A549 (cell line): Measurements from ENCODE around the gene PRKCZ. TPM values are rescaled to one million over a fixed set of nuclear protein-coding genes. Genes with fewer than 3 reads are reported as not detected.

Source experiments
- ATAC-seq, 2 experiments: fragments of 200-7000 bp in 1 of 2; fragments of >200 bp in 1 of 2; cut with Nextera tagmentation in 1 of 2; cut with Tn5 transposase in 1 of 2; 3 replicates each; pipeline versions ENCODE4 v1.8.0 to v1.9.1; 2018 to 2020; ENCODE audit warnings: mild to moderate bottlenecking in 1 of 2, moderate library complexity in 1 of 2
- CTCF ChIA-PET: fragments of 300-600 bp; sonication (Branson Sonifier 250); formaldehyde crosslinking; extraction: SDS; loops from one replicate; lab custom pipeline; 2021; ENCODE audit warnings: antibody characterized with exemption, inconsistent platforms; lab: Yijun Ruan, JAX
- POLR2A ChIA-PET: fragments of 350-600 bp; formaldehyde crosslinking; extraction: SDS; loops from one replicate; lab custom pipeline; 2021; ENCODE audit warnings: antibody characterized with exemption, inconsistent platforms; lab: Yijun Ruan, JAX
- DNase-seq, 2 experiments: peaks; one replicate each; pipeline versions ENCODE4 v3.0.0 to v3.0.0-alpha.2; 2011 to 2016; ENCODE audit warnings: low read depth in 1 of 2, low spot score in 1 of 2
- FAIRE-seq: peaks from 2 replicates; lab custom pipeline; 2011; peaks lifted over from hg19 to GRCh38; lab: Jason Lieb, UNC
- H3K27ac ChIP-seq, 2 experiments: fragments of >200 bp; sonication (Bioruptor Twin); formaldehyde crosslinking; 3 replicates each; pipeline ENCODE4 v1.5.1; 2016 to 2017
- H3K4me1 ChIP-seq: fragments of >200 bp; sonication (Bioruptor Twin); formaldehyde crosslinking; 3 replicates; pipeline ENCODE4 v1.6.1; 2016
- H3K4me2 ChIP-seq: fragments of >200 bp; sonication (Bioruptor Twin); formaldehyde crosslinking; 3 replicates; pipeline ENCODE4 v1.6.1; 2016
- H3K4me3 ChIP-seq: fragments of >200 bp; sonication (Bioruptor Twin); formaldehyde crosslinking; 3 replicates; pipeline ENCODE4 v1.5.1; 2016
- H3K9me3 ChIP-seq: fragments of >200 bp; sonication (Bioruptor Twin); formaldehyde crosslinking; 3 replicates; pipeline ENCODE4 v1.6.1; 2016
- ATOH8 ChIP-seq: fragments of 250-450 bp; sonication (Bioruptor Pico); IDR thresholded peaks from 2 replicates; pipeline ENCODE4 v1.5.0; 2020; ENCODE audit warnings: low read depth, mild to moderate bottlenecking, moderate library complexity
- CHD2 ChIP-seq: fragments of 150-350 bp; IDR thresholded peaks from 2 replicates; pipeline ENCODE4 v1.6.1; 2014; ENCODE audit warnings: low read length; ENCODE audit not compliant: partially characterized antibody
- CTCF ChIP-seq: fragments of >200 bp; sonication (Bioruptor Twin); formaldehyde crosslinking; IDR thresholded peaks from 3 replicates; pipeline ENCODE4 v1.5.1; 2016
- EHF ChIP-seq: fragments of 250-450 bp; sonication (Bioruptor Pico); IDR thresholded peaks from 2 replicates; pipeline ENCODE4 v1.5.0; 2020; ENCODE audit warnings: mild to moderate bottlenecking
- EHMT2 ChIP-seq: fragments of 200-600 bp; sonication (generic); IDR thresholded peaks from 2 replicates; pipeline ENCODE4 v1.6.1; 2016; ENCODE audit warnings: antibody characterized with exemption, low read depth, mild to moderate bottlenecking, moderate library complexity
- ELK1 ChIP-seq: fragments of 150-350 bp; IDR thresholded peaks from 2 replicates; pipeline ENCODE4 v1.6.1; 2014; ENCODE audit warnings: low read depth, mild to moderate bottlenecking, low read length
- ESRRA ChIP-seq: fragments of 150-350 bp; IDR thresholded peaks from 2 replicates; pipeline ENCODE4 v1.6.1; 2014; ENCODE audit warnings: mild to moderate bottlenecking, low read length, borderline replicate concordance
- FOXS1 ChIP-seq: fragments of 250-450 bp; sonication (Bioruptor Pico); IDR thresholded peaks from 2 replicates; pipeline ENCODE4 v1.5.0; 2020; ENCODE audit warnings: mild to moderate bottlenecking, moderate library complexity
- GATA3 ChIP-seq: IDR thresholded peaks from 2 replicates; pipeline ENCODE4 v1.6.1; 2012; ENCODE audit warnings: borderline replicate concordance
- HES2 ChIP-seq: fragments of >200 bp; sonication (Bioruptor Twin); formaldehyde crosslinking; IDR thresholded peaks from 2 replicates; pipeline ENCODE4 v1.6.1; 2016
- HEYL ChIP-seq: fragments of 250-450 bp; sonication (Bioruptor Pico); IDR thresholded peaks from 2 replicates; pipeline ENCODE4 v1.8.0; 2021; ENCODE audit warnings: mild to moderate bottlenecking, moderate library complexity
- HMGXB4 ChIP-seq: fragments of 250-450 bp; sonication (Bioruptor Pico); IDR thresholded peaks from 2 replicates; pipeline ENCODE4 v1.5.0; 2021; ENCODE audit warnings: mild to moderate bottlenecking, moderate library complexity, borderline replicate concordance
- HOXA7 ChIP-seq: fragments of 250-450 bp; sonication (Bioruptor Pico); IDR thresholded peaks from 2 replicates; pipeline ENCODE4 v1.5.0; 2020; ENCODE audit warnings: mild to moderate bottlenecking, moderate library complexity
- HOXB5 ChIP-seq: fragments of 250-450 bp; sonication (Bioruptor Pico); IDR thresholded peaks from 2 replicates; pipeline ENCODE4 v1.5.0; 2020; ENCODE audit warnings: mild to moderate bottlenecking, moderate library complexity
- JUN ChIP-seq, 2 experiments: fragments of >200 bp; sonication (Bioruptor Twin); formaldehyde crosslinking; IDR thresholded peaks; 2 replicates in 1 of 2; 3 replicates in 1 of 2; pipeline ENCODE4 v1.6.1; 2016 to 2017
- JUNB ChIP-seq: fragments of >200 bp; sonication (Bioruptor Twin); formaldehyde crosslinking; IDR thresholded peaks from 2 replicates; pipeline ENCODE4 v1.6.1; 2016
- KDM5A ChIP-seq: fragments of 200-600 bp; sonication (generic); IDR thresholded peaks from 2 replicates; pipeline ENCODE4 v1.6.1; 2016; ENCODE audit warnings: antibody characterized with exemption, mild to moderate bottlenecking
- MAX ChIP-seq: IDR thresholded peaks from 2 replicates; pipeline ENCODE4 v1.6.1; 2012
- MYC ChIP-seq: IDR thresholded peaks from 2 replicates; pipeline ENCODE4 v1.6.1; 2012; ENCODE audit warnings: mild to moderate bottlenecking, inconsistent platforms, low read length, improper control_type of control experiment, borderline replicate concordance
- RAD21 ChIP-seq, 2 experiments: fragments of >200 bp in 1 of 2; sonication (Bioruptor Twin) in 1 of 2; formaldehyde crosslinking in 1 of 2; IDR thresholded peaks in 1 of 2; conservative IDR thresholded peaks in 1 of 2; 2 replicates in 1 of 2; 3 replicates in 1 of 2; pipeline ENCODE4 v1.6.1; 2012 to 2018; ENCODE audit warnings: inconsistent platforms in 1 of 2
- RARB ChIP-seq: fragments of 250-450 bp; sonication (Bioruptor Pico); IDR thresholded peaks from 2 replicates; pipeline ENCODE4 v1.8.0; 2021; ENCODE audit warnings: mild to moderate bottlenecking, moderate library complexity
- RCOR1 ChIP-seq: fragments of 150-350 bp; IDR thresholded peaks from 2 replicates; pipeline ENCODE4 v1.6.1; 2014; ENCODE audit warnings: antibody characterized with exemption, low read length, low read depth
- RFX5 ChIP-seq: fragments of 450-650 bp; IDR thresholded peaks from 2 replicates; pipeline ENCODE4 v1.7.1; 2014; ENCODE audit warnings: antibody characterized with exemption, mild to moderate bottlenecking, moderate library complexity
- RNF2 ChIP-seq: fragments of 200-600 bp; sonication (generic); IDR thresholded peaks from 2 replicates; pipeline ENCODE4 v1.6.1; 2016; ENCODE audit warnings: low read depth, mild to moderate bottlenecking, antibody characterized with exemption, moderate library complexity, borderline replicate concordance
- SMC3 ChIP-seq: fragments of >200 bp; sonication (Bioruptor Twin); formaldehyde crosslinking; IDR thresholded peaks from 3 replicates; pipeline ENCODE4 v1.6.1; 2018; ENCODE audit warnings: inconsistent platforms
- TFCP2L1 ChIP-seq: fragments of 250-450 bp; sonication (Bioruptor Pico); IDR thresholded peaks from 2 replicates; pipeline ENCODE4 v1.5.0; 2021; ENCODE audit warnings: mild to moderate bottlenecking
- WGBS: methylation state at CpG from one replicate; pipeline ENCODE4 v1.1.6; 2017; ENCODE audit errors: missing lambda C conversion rate; 5-methylcytosine and 5-hydroxymethylcytosine counted together
- polyA plus RNA-seq, 4 experiments: library from polyadenylated mRNA; depleted of rRNA in 3 of 4; stranded (reverse); fragments of >200 nt; fragmentation: RNase III in 1 of 4; extraction: RNeasy Plus Mini Kit Qiagen cat#74134 plus additional on column Dnase treatment in 1 of 4; gene quantifications; 2 replicates in 3 of 4; 3 replicates in 1 of 4; pipeline ENCODE4 v1.2.3, GENCODE V29; 2011 to 2017

The PRKCZ gene
- polyA plus RNA-seq, 2 of the 4 experiments (the other 2 are of a cell fraction): 9.5 to 9.8 TPM

GRCh38 chr1:2174348-2175054, 124.3 kb downstream of the PRKCZ start:
- DNase-seq (peak; percentile 54 to 86), ATAC-seq (peak; percentile 83 to 93), FAIRE-seq (no peak)
- CTCF ChIA-PET: interaction anchor here (0.6 to 2.9 kb wide), 34 partner anchors 9 to 258 kb away, joined by 3 to 28 read pairs (median 4); partner anchors contain the start of genes FAAP20 and PRKCZ
- no peak overlapping the region for H3K27ac ChIP-seq
- TF ChIP-seq RCOR1 (no peak), GATA3 (no peak), MAX (no peak; the same call in 1 of the 2 replicates), CTCF (peak; percentile 60), ATOH8 (CRISPR knock-in tag) (no peak), KDM5A (no peak), HMGXB4 (CRISPR knock-in tag) (no peak), HOXB5 (CRISPR knock-in tag) (no peak), ESRRA (no peak), JUN (IDR thresholded peaks at IDR 0.05) (no peak), ELK1 (no peak), RAD21 (conservative IDR thresholded peaks at IDR 0.05 in 1 of 2, IDR thresholded peaks at IDR 0.05 in 1 of 2) (peak; percentile 42 to 57), RFX5 (no peak), SMC3 (peak; percentile 43), RARB (CRISPR knock-in tag) (no peak), HEYL (CRISPR knock-in tag) (no peak), FOXS1 (CRISPR knock-in tag) (no peak)
- POLR2A ChIA-PET: no interaction called here
- 61% methylated on average over 17 of the region's 31 CpGs for WGBS
- 0 out of 3 replicates have a peak overlapping the region, but pooled peaks have one; percentile 31 for H3K4me2 ChIP-seq
- no peak overlapping the region for H3K4me3 ChIP-seq
- H3K4me1 ChIP-seq: no peaks in the 10 kb centered on the region
- H3K9me3 ChIP-seq: no peaks in the 10 kb centered on the region

- Histone ChIP-seq H3K27ac (no peak overlapping the region), H3K4me3 (no peak overlapping the region), H3K4me2 (no peak overlapping the region), H3K9me3 (no peaks in the 10 kb centered on the region), H3K4me1 (no peaks in the 10 kb centered on the region)
- FAIRE-seq (no peak), DNase-seq (no peak), ATAC-seq (no peak)
- POLR2A ChIA-PET: no interaction called here
- WGBS: 86% methylated on average over 9 of the region's 9 CpGs
- CTCF ChIA-PET: interaction anchor here (0.7 to 2.9 kb wide), 19 partner anchors 9 to 259 kb away, joined by 3 to 28 read pairs (median 5); no protein-coding TSS in a partner anchor
- no peak for TF ChIP-seq CHD2
- TF ChIP-seq ATOH8 (CRISPR knock-in tag): no peak
- TF ChIP-seq ESRRA: no peak
- no peak for TF ChIP-seq EHF (CRISPR knock-in tag)
- no peak for TF ChIP-seq TFCP2L1 (CRISPR knock-in tag)
- TF ChIP-seq RCOR1: no peak
- TF ChIP-seq JUN (IDR thresholded peaks at IDR 0.05): no peak
- TF ChIP-seq MAX: no peak
- no peak for TF ChIP-seq HES2
- no peak for TF ChIP-seq HOXA7 (CRISPR knock-in tag)
- TF ChIP-seq EHMT2: no peak
- TF ChIP-seq MYC: no peak
- no peak for TF ChIP-seq JUNB
- no peak for TF ChIP-seq HEYL (CRISPR knock-in tag)
- TF ChIP-seq RNF2: no peak
Observed at GRCh38 chr1:2175055-2175414, 124.8 kb downstream of the PRKCZ start.
